Measurements from ENCODE around the gene RAB15. TPM values are rescaled to one million over a fixed set of nuclear protein-coding genes. Genes with fewer than 3 reads are reported as not detected.

RAB15 gene
- total RNA-seq, 1 experiment from 2014 or later: 20.6 TPM

DNA sequence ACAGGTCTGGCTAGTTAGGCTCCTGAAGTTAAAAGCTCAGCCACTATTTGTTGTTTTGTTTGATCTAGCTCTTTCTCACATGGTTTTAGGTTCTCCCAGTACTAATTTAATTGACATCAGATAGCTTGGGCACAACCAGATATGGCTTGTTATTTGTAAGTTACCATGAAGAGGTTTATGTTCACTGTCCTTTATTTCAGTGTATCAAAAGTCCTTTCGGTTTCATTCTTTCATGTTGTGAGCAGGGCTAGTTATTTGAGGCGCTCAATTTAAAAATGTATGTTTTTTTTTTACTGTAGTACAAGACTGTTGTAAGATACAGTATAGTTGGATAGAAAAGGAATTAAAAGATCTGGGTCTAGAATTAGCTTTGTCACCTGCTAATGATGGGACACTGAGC, 36.6 kb downstream of the RAB15 start:
- H3K27me3 ChIP-seq (ENCODE audit: low read length): no peaks in the 10 kb centered on the region
- H3K4me3 ChIP-seq (ENCODE audit: low read length): no peak overlapping the region
- H3K4me2 ChIP-seq (ENCODE audit: low read length): no peak overlapping the region
- no peak overlapping the region for H2AFZ ChIP-seq (ENCODE audit: low read length)
- H4K20me1 ChIP-seq (ENCODE audit: low read length): no peaks in the 10 kb centered on the region
- H3K4me1 ChIP-seq (ENCODE audit: insufficient read depth, low read length): no peaks in the 10 kb centered on the region
- no peaks in the 10 kb centered on the region for H3K9me3 ChIP-seq (ENCODE audit: low read length)
- no peak overlapping the region for H3K9ac ChIP-seq (ENCODE audit: low read length)
- H3K27ac ChIP-seq (ENCODE audit: low read length): no peak overlapping the region
- intact Hi-C loops (cut with micrococcal nuclease): no loop called here
- ATAC-seq (no peak), DNase-seq (no peak)
- H3K36me3 ChIP-seq (ENCODE audit: low read depth, low read length): peaks cover 18% of the 10 kb centered on the region; the same call in 1 of the 2 replicates
- H3K79me2 ChIP-seq (ENCODE audit: low read length): no peaks in the 10 kb centered on the region
- ChIA-PET POLR2A (ENCODE audit: unreplicated experiment) (no interaction called here), CTCF (interaction anchor here (0.6 to 0.9 kb wide), 2 partner anchors 71 to 84 kb away, joined by 3 to 4 read pairs; no protein-coding TSS in a partner anchor)
- TF ChIP-seq EZH2 (IDR thresholded peaks at IDR 0.05; ENCODE audit: low read length, unreplicated experiment) (no peak), EZH2phosphoT487 (IDR thresholded peaks at IDR 0.05; ENCODE audit: borderline replicate concordance, low read length) (no peak)
- TF ChIP-seq, protein P1, sequence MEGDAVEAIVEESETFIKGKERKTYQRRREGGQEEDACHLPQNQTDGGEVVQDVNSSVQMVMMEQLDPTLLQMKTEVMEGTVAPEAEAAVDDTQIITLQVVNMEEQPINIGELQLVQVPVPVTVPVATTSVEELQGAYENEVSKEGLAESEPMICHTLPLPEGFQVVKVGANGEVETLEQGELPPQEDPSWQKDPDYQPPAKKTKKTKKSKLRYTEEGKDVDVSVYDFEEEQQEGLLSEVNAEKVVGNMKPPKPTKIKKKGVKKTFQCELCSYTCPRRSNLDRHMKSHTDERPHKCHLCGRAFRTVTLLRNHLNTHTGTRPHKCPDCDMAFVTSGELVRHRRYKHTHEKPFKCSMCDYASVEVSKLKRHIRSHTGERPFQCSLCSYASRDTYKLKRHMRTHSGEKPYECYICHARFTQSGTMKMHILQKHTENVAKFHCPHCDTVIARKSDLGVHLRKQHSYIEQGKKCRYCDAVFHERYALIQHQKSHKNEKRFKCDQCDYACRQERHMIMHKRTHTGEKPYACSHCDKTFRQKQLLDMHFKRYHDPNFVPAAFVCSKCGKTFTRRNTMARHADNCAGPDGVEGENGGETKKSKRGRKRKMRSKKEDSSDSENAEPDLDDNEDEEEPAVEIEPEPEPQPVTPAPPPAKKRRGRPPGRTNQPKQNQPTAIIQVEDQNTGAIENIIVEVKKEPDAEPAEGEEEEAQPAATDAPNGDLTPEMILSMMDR (conservative IDR thresholded peaks at IDR 0.05; ENCODE audit: low read depth, low read length): no peak
- no peaks in the 10 kb centered on the region for H3F3A ChIP-seq (ENCODE audit: low read length, unreplicated experiment)
- no TSS peak for BruUV-seq (replicated peaks)
- no peaks in the 10 kb centered on the region for H3K9me2 ChIP-seq (replicated peaks; ENCODE audit: low read length)

DNA sequence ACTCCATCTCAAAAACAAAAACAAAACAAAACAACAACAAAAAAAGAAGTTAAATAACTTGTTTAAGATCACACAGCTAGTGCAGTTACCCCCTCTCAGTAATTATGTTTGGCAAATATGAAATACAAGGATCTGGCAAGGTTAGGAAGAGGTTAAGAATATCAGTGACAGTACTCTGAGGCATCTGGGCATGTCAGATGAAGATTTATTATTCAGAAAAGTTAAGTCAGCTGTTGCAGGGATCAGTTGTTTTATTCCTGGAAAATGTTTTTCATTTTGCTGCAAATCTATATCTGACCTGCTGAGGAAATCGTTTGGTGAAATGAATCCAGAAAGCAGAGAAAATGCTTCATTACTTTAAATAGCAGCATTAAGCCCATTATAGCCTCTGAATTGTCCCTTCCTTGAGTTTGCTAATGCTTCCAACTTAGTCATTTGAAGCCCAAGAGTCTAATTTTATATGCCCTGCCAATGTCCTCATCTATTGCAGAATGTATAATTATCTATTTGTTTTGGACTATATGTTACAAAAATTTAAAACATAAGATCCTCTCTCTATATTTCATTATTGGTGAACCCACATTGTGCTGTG, 37.7 kb downstream of the RAB15 start:
- no TSS peak for BruUV-seq (replicated peaks)
- H3K4me1 ChIP-seq (ENCODE audit: insufficient read depth, low read length): no peaks in the 10 kb centered on the region
- TF ChIP-seq EZH2phosphoT487 (IDR thresholded peaks at IDR 0.05; ENCODE audit: borderline replicate concordance, low read length) (no peak), EZH2 (IDR thresholded peaks at IDR 0.05; ENCODE audit: low read length, unreplicated experiment) (no peak)
- TF ChIP-seq, protein P1 (conservative IDR thresholded peaks at IDR 0.05; ENCODE audit: low read depth, low read length): no peak

DNA sequence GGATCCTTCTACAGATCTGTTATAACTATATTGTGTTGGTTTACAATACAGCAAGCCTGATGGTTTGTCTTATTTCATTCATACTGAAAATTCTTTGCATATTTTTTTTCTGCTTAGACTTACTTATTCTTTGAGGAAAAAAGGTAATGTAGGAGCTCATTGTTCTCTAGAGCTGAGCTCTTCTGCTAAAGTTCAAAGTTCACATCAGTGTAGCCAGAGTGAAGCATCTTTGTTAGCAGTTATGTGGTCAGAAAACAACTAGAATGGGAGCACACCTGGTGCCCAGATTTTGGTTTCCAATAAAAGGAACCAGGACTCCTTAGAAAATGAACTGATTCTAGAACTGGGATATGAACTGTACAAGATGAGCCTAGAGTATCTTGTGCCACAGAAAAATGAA, 39.9 kb downstream of the RAB15 start:
- intact Hi-C loops (cut with micrococcal nuclease): no loop called here

More for the DNA sequence above, 37.7 kb downstream of the RAB15 start:
- intact Hi-C loops (cut with micrococcal nuclease): no loop called here
- DNase-seq (no peak), ATAC-seq (no peak)
- Histone ChIP-seq H3K27me3 (ENCODE audit: low read length) (no peaks in the 10 kb centered on the region), H4K20me1 (ENCODE audit: low read length) (no peaks in the 10 kb centered on the region), H3K79me2 (ENCODE audit: low read length) (no peaks in the 10 kb centered on the region), H3K27ac (ENCODE audit: low read length) (no peak overlapping the region), H3K9me2 (replicated peaks; ENCODE audit: low read length) (no peaks in the 10 kb centered on the region), H3K36me3 (ENCODE audit: low read depth, low read length) (peaks cover 23% of the 10 kb centered on the region; the same call in 1 of the 2 replicates), H3K4me3 (ENCODE audit: low read length) (no peak overlapping the region), H3K4me2 (ENCODE audit: low read length) (no peak overlapping the region), H3K9ac (ENCODE audit: low read length) (no peak overlapping the region), H3F3A (ENCODE audit: low read length, unreplicated experiment) (no peaks in the 10 kb centered on the region), H3K9me3 (ENCODE audit: low read length) (no peaks in the 10 kb centered on the region), H2AFZ (ENCODE audit: low read length) (no peak overlapping the region)
- ChIA-PET CTCF (no interaction called here), POLR2A (ENCODE audit: unreplicated experiment) (no interaction called here)

More for the DNA sequence above, 39.9 kb downstream of the RAB15 start:
- POLR2A ChIA-PET (ENCODE audit: unreplicated experiment): no interaction called here
- Histone ChIP-seq H3K4me1 (ENCODE audit: insufficient read depth, low read length) (no peaks in the 10 kb centered on the region), H3K27ac (ENCODE audit: low read length) (no peak overlapping the region), H2AFZ (ENCODE audit: low read length) (no peak overlapping the region), H3K9me2 (replicated peaks; ENCODE audit: low read length) (no peaks in the 10 kb centered on the region), H3K9me3 (ENCODE audit: low read length) (no peaks in the 10 kb centered on the region), H3K4me2 (ENCODE audit: low read length) (no peak overlapping the region), H3K4me3 (ENCODE audit: low read length) (no peak overlapping the region), H4K20me1 (ENCODE audit: low read length) (no peaks in the 10 kb centered on the region), H3K9ac (ENCODE audit: low read length) (no peak overlapping the region), H3K27me3 (ENCODE audit: low read length) (no peaks in the 10 kb centered on the region), H3F3A (ENCODE audit: low read length, unreplicated experiment) (no peaks in the 10 kb centered on the region), H3K36me3 (ENCODE audit: low read depth, low read length) (peaks cover 28% of the 10 kb centered on the region; the same call in 1 of the 2 replicates), H3K79me2 (ENCODE audit: low read length) (no peaks in the 10 kb centered on the region)
- CTCF ChIA-PET: no interaction called here
- TF ChIP-seq, protein P1 (conservative IDR thresholded peaks at IDR 0.05; ENCODE audit: low read depth, low read length): no peak
- no peak for TF ChIP-seq EZH2phosphoT487 (IDR thresholded peaks at IDR 0.05; ENCODE audit: borderline replicate concordance, low read length)
- no peak for TF ChIP-seq EZH2 (IDR thresholded peaks at IDR 0.05; ENCODE audit: low read length, unreplicated experiment)
- BruUV-seq (replicated peaks): no TSS peak
- no peak for DNase-seq
- ATAC-seq: no peak

All from PC-3 (cell line).